RPMI8226 (cell line): Measurements from ENCODE around the gene KRTAP1-4.

ENCODE experiments used
- DNase-seq: peaks from one replicate; pipeline ENCODE4 v3.0.0-alpha.2; 2015

The KRTAP1-4 gene

DNA sequence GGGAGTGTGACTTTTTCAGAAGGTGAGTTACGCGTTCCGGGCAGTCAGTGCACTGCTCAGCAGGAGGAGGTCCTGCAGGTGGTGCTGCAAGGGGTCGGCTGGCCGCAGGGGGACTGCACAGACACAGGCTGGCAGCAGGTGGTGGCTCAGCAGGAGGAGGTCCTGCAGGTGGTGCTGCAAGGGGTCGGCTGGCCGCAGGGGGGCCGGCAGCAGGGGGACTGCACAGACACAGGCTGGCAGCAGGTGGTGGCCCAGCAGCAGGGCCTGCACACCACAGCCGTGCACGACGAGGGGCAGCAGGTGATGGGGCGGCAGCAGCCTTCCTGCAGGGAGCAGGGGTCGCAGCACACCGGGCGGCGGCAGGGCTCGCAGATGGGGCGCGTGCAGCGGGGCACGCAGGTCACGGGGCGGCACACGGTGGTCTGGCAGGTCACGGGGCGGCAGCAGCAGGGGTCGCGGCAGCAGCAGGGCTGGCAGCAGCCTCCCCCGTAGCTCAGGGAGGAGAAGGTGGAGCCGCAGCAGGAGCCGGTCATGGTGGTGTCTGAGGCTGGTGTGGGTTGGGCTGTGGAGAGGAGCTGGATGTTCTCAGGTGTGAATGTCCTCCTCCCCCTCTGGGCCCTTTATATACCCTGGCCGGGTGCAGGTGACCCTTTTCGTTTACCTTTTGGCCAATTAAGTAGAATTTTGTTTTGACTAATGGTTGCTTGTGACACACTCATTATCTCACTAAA lies 16.9 kb upstream of the KRTAP1-4 start, which contains the start of gene KRTAP2-1:
Gene KRTAP2-1 (minus strand): TSS at position 582 of the 731 bp plus-strand sequence. CDS start 49 bp downstream, at position 533.
- DNase-seq: peak; percentile 28

DNA sequence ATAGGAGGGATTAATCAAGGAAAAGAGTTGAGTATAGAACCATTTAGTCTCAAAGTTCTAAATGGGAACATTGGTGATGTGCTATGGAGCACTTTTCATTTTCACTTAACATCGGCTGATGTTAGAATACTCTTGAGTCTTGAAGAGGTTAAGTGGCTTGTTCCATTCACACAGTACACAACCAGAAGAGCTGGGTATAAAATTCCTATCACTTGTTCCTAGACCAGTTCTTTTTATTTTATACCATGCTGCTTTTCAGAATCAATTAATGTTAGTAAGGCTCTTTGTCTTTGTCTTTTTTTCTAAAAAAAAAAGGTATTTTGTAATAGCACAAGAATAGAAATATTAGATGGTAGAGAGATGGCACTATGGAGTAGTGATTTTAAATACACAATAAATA lies 13.0 kb upstream of the KRTAP1-4 start:
- DNase-seq: no peak

DNA sequence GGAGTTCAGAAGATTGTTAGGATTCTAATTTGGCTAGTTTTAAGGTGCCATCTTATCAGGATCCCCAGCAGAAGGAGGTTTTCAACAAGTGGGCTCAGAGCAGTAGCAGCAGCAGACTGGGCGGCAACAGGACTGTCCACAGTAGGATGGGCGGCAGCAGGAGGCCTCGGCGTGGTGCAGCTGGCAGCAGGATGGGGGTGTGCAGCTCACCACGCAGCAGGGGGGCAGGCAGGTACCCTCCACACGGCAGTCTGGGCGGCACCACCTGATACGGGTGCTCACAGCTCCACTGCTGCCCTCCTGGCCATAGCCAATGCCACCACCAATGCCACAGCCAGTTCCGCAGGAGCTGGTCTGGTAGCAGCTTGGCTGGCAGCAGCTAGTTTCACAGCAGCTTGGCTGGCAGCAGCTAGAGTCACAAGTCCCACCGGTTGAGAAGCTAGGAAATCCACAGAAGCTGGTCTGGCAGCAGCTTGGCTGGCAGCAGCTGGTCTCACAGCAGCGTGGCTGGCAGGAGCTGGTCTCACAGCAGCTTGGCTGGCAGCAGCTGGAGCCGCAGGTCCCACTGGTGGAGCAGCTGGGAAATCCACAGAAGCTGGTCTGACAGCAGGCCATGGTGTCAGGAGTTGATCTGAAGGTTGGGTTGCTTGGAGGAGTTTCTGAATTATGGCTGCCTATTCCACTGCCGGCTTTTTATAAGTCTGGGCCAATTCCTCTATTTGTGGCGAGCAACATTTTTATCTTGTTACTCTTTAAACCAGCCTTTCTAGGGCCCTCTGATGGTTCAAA lies 11.0 kb upstream of the KRTAP1-4 start, which contains the start of gene KRTAP1-1:
Gene KRTAP1-1 (minus strand): TSS at position 668 of the 789 bp plus-strand sequence. CDS start 53 bp downstream, at position 615.
- peak; percentile 81 for DNase-seq

GRCh38 chr17:41037853-41038350 lies 7.9 kb upstream of the KRTAP1-4 start:
- DNase-seq: no peak

GRCh38 chr17:41034346-41034935 lies 4.4 kb upstream of the KRTAP1-4 start, which contains the start of gene KRTAP1-3:
KRTAP1-3 (minus strand) TSS chr17:41034874; CDS start chr17:41034821, 53 bp downstream.
- DNase-seq: peak; percentile 76

- peak; percentile 82 for DNase-seq
Measured at GRCh38 chr17:41026715-41027471, 3.1 kb downstream of the KRTAP1-4 start, which contains the start of gene KRTAP1-5. KRTAP1-5 (minus strand) TSS chr17:41027208; CDS start chr17:41027155, 53 bp downstream.

GRCh38 chr17:41024697-41025096 lies 5.3 kb downstream of the KRTAP1-4 start:
- DNase-seq: no peak

DNA sequence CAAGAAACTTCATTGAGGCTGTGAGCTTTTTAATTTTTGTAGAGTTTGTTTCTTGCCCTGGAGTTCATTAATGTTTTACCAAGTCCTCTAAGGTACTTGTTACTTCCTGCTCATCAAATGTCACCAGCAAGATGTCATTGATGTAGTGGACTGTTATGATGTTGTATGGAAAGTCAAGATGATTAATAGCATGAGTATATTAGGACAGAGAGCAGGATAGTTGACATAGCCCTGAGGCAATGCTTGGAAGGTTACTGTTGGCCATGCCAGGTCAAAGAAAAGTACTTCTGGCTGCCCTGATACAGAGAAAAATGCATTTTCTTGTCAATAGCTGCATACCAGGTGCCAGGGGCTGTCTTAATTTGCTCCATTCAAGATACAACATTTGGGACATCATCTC lies 9.7 kb downstream of the KRTAP1-4 start:
- DNase-seq: no peak

DNA sequence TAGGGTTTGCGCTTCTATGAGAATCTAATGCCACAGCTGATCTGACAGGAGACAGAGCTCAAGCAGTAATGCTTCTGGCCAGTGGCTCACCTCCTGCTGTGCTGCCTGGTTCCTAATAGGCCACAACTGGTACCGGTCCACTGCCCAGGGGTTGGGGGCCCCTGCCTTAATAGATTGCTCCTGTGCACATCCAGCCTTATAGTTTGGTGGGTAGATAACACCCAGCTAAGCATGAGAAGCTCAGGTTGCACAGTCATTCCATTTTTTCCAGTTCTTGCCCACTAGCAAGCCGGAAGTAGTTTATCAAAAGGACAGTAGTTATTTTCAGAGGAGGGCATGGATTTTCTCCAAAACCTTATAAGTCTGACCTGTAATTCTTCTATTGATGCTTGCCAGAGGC lies 10.6 kb downstream of the KRTAP1-4 start:
- DNase-seq: no peak

- DNase-seq: no peak
Measured at GRCh38 chr17:41018541-41018940, 11.5 kb downstream of the KRTAP1-4 start.

DNA sequence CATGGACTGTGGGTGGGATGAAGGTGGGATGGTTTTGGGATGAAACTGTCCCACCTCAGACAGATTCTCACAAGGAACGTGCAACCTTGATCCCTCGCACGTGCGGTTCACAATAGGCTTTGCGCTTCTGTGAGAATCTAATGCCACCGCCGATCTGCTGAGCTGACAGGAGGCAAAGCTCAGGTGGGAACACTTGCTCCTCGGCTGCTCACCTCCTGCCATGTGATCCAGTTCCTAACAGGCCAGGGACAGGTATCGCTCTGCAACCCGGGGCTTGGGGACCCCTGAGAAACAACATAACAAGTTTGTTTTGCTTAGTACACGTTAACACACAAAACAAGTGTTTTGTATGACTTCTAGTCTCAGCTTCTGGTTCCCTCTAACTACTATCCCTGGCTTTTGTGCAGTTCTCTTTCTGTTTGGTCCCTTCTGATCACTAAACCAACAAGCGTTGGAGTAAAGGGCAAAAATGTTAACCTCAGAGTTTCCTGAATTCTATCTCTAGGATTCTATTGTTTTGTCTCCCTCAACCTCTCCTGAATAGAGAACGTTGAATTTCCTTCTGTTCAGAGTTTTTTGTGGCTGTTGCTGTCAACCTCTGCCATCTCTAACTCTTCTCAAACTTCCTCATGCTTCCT lies 13.3 kb downstream of the KRTAP1-4 start:
- DNase-seq: no peak

DNA sequence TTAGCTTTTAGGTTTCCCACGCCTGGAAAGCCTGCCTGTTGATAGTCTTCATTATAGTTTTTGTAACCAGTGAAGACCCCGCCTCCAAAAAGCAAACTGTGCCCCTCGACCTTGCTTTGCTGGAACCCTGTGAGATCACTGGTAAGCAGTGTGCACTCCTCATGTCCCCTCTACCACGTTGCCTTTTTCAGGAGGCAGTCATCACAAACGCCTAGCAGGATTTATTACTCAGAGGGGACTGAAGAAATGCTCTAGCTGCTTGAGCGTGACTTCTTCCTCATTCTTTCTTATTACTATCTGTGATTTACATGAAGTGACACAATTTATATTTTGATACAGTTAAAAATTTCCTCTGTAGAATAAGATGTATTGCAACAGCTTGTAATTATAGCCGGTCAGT lies 14.5 kb downstream of the KRTAP1-4 start:
- no peak for DNase-seq

GRCh38 chr17:41013606-41014005 lies 16.4 kb downstream of the KRTAP1-4 start:
- DNase-seq: no peak

DNA sequence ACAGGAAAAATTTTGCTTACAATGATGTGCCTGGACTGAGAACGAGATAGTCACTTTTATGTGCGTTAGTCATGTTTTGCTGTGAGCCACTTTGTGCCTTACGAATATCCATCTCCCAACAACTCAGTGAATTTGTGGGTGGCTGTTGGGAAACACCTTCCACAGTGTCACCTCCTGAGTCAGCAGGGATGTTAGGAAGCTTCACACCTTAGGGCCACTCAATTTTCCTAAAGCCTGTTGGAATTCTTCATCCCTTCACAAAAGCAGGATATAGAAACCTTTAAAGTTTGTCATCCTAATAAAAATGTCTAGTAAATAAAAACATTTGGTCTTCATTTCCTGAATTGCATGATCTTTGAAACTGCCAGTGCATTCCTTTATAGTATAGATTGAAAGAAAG lies 16.8 kb downstream of the KRTAP1-4 start:
- no peak for DNase-seq

DNA sequence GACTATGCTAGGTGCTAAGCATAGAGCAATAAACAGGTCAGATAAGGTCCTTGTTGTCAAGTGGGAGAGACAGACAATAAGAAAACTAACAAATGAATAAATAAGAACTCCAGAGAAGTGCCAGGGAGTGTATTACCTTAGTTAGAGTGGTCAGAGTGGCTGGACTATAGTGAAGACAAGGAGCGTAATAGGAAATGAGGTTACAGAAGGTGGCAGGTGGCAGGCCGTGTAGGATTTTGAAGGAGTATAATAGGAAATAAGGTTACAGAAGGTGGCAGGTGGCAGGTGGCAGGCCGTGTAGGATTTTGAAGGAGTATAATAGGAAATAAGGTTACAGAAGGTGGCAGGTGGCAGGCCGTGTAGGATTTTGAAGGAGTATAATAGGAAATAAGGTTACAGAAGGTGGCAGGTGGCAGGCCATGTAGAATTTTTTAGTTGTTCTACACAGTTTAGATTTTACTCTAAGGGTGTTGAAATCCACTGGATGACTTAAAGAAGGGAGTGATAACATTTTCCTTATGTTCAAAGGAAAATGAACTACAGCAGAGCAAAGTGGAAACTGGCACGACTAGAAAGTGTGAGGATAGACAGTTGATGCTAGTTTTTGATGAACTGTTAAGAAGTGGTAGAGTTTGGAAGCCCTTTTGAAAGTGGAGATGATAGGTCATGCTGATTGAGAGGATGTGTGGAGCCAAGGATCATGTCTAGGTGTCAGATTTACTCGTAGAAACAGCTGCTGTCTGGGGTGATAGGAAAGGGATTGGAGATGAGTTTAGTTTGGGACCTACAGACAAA lies 17.5 kb downstream of the KRTAP1-4 start:
- no peak for DNase-seq

DNA sequence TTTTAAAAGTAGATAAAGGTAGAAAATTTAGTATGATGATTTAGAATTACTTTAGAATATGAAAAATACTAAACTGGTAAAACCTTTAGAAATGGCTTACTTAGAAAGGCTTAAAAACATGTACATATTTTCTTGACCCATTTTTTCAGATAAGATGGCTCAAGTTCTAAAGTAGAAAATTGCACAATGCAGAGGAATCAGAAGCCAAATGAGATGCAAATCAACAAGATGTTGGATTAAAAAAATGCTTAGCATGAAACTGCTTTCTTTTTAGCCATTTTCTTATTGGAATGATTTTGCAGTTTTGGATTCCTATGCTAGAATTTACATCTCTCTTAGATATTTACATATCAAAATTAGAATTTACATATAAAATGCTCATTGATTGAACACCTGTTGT lies 19.6 kb downstream of the KRTAP1-4 start:
- DNase-seq: no peak

DNA sequence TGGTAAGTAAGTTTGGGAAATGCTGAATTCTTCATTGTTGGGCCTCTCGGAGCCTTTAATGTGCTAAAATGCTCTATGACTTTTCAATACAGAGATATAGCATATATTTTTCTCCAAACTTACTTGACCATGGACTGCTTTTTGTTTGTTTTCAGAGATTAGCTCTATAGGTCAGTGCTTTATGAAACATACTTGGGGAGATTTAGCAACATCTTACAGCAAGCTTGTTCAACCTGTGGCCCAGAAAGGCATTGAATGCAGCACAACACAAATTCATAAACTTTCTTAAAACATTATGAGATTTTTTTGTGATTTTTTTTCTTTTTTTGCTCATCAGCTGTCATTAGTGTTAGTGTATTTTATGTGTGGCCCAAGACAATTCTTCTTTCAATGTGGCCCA lies 20.1 kb downstream of the KRTAP1-4 start:
- DNase-seq: no peak

- DNase-seq: no peak
Measured at GRCh38 chr17:41009301-41009760, 20.7 kb downstream of the KRTAP1-4 start.

GRCh38 chr17:41008811-41009210 lies 21.2 kb downstream of the KRTAP1-4 start, which contains the start of gene KRTAP3-1:
KRTAP3-1 (minus strand) TSS chr17:41009128; CDS start chr17:41009074, 54 bp downstream.
- DNase-seq: peak; percentile 44

GRCh38 chr17:41004397-41004796 lies 25.6 kb downstream of the KRTAP1-4 start:
- peak; percentile 91 for DNase-seq

GRCh38 chr17:41003926-41004325 lies 26.1 kb downstream of the KRTAP1-4 start:
- peak; percentile 80 for DNase-seq
